Cardiac muscle cell (in vitro differentiated cells and primary cell): ENCODE measurements around the gene RCAN3. TPM values are rescaled to one million over a fixed set of nuclear protein-coding genes. Genes with fewer than 3 reads are reported as not detected.

ENCODE experiments used
- DNase-seq, 2 donors: peaks; one replicate each; pipeline versions ENCODE4 v3.0.0 to v3.0.0-alpha.2; 2010 to 2017; ENCODE audit warnings: low read depth in 1 of 2, low spot score in 1 of 2
- H3K27ac ChIP-seq: fragments of 200-600 bp; sonication (generic); 2 replicates; pipeline ENCODE4 v1.5.1; 2016
- H3K27me3 ChIP-seq: fragments of 200-600 bp; sonication (generic); 2 replicates; pipeline ENCODE4 v1.6.0; 2016; ENCODE audit warnings: control low read depth
- H3K36me3 ChIP-seq: fragments of 200-600 bp; sonication (generic); 2 replicates; pipeline ENCODE4 v1.5.1; 2016; ENCODE audit warnings: control low read depth
- H3K4me1 ChIP-seq: fragments of 200-600 bp; sonication (generic); 2 replicates; pipeline ENCODE4 v1.8.1; 2017; ENCODE audit warnings: low read depth, mild to moderate bottlenecking, mixed run types
- H3K4me3 ChIP-seq: fragments of 200-600 bp; sonication (generic); 2 replicates; pipeline ENCODE4 v1.5.1; 2016; ENCODE audit warnings: mild to moderate bottlenecking
- H3K9me3 ChIP-seq: fragments of 200-600 bp; sonication (generic); 2 replicates; pipeline ENCODE4 v1.5.1; 2017; ENCODE audit warnings: low read depth, mild to moderate bottlenecking, control low read depth
- polyA plus RNA-seq: library from polyadenylated mRNA; unstranded; fragments of >200 nt; fragmentation: Nextera tagmentation; extraction: Ambion mirVana; gene quantifications from 2 replicates; pipeline ENCODE4 v1.2.1, GENCODE V29; 2016
- total RNA-seq: library from RNA; depleted of rRNA; stranded (reverse); fragments of >200 nt; gene quantifications from 2 replicates; pipeline ENCODE4 v1.2.3, GENCODE V29; 2016
- TF ChIP-seq, protein P1 (sequence below): IDR thresholded peaks from 2 replicates; pipeline ENCODE4 v1.5.1; 2012; ENCODE audit warnings: low read depth, mild to moderate bottlenecking, low read length

RCAN3 gene
- total and polyA plus RNA-seq, 2 experiments from 2014 or later: 6.4 to 8.4 TPM

GRCh38 chr1:24540906-24541710 lies 38.5 kb downstream of the RCAN3 start:
- Histone ChIP-seq H3K9me3 (no peaks in the 10 kb centered on the region), H3K4me1 (peaks cover 12% of the 10 kb centered on the region), H3K27me3 (no peaks in the 10 kb centered on the region), H3K27ac (no peak overlapping the region), H3K4me3 (no peak overlapping the region), H3K36me3 (no peaks in the 10 kb centered on the region)
- DNase-seq: peak in 1 of 2 donors; percentile 65
- TF ChIP-seq, protein P1, sequence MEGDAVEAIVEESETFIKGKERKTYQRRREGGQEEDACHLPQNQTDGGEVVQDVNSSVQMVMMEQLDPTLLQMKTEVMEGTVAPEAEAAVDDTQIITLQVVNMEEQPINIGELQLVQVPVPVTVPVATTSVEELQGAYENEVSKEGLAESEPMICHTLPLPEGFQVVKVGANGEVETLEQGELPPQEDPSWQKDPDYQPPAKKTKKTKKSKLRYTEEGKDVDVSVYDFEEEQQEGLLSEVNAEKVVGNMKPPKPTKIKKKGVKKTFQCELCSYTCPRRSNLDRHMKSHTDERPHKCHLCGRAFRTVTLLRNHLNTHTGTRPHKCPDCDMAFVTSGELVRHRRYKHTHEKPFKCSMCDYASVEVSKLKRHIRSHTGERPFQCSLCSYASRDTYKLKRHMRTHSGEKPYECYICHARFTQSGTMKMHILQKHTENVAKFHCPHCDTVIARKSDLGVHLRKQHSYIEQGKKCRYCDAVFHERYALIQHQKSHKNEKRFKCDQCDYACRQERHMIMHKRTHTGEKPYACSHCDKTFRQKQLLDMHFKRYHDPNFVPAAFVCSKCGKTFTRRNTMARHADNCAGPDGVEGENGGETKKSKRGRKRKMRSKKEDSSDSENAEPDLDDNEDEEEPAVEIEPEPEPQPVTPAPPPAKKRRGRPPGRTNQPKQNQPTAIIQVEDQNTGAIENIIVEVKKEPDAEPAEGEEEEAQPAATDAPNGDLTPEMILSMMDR: no peak

- Histone ChIP-seq H3K27me3 (no peaks in the 10 kb centered on the region), H3K9me3 (no peaks in the 10 kb centered on the region), H3K27ac (no peak overlapping the region), H3K36me3 (no peaks in the 10 kb centered on the region), H3K4me3 (no peak overlapping the region), H3K4me1 (peaks cover 5% of the 10 kb centered on the region)
- no peak for DNase-seq
- TF ChIP-seq, protein P1: peak; percentile 56
These were observed 39.2 kb downstream of the RCAN3 start for GRCh38 chr1:24541711-24542346.

DNA sequence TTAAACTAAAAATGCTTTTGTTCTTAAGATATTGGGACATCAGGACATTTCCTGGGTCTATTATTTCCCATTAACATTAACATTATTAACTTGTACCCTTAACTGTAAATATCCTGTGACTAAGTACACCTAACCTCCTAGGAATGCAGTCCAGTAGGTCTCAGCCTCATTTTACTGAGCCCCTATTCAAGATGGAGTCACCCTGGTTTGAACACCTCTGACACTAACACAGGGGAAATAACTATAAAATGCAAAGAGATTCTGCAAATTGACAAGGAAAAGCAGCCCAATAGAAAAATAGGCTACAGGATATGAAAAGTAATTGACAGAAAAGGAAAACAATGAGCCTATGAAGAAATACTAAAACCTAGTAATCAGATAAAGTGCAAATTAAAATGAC lies 41.6 kb downstream of the RCAN3 start:
- TF ChIP-seq, protein P1: no peak
- no peak for DNase-seq
- H3K9me3 ChIP-seq: no peaks in the 10 kb centered on the region
- H3K27ac ChIP-seq: no peak overlapping the region
- no peak overlapping the region for H3K4me3 ChIP-seq
- peaks cover 5% of the 10 kb centered on the region for H3K4me1 ChIP-seq
- no peaks in the 10 kb centered on the region for H3K36me3 ChIP-seq
- no peaks in the 10 kb centered on the region for H3K27me3 ChIP-seq

GRCh38 chr1:24545662-24546061 lies 43.0 kb downstream of the RCAN3 start:
- TF ChIP-seq, protein P1: no peak

DNA sequence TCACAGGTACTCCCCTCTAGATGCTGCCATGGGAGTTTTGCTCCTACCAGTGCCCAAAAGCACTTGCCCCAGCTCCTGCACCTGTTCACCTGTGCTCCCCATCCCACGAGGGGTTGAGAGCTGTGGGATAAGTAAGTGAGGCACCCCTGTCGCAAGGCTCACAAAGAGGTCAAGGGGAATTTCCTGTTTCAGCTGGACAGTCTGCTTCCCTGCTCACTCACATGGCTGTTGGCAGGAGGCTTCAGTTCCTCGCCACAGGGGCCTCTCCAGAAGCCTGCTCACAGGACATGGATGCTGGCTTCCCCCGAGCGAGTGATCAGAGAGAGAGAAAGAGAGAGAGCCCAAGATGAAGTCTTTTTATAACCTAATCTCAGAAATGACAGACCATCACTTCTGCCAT lies 44.6 kb downstream of the RCAN3 start:
- H3K27ac ChIP-seq: no peak overlapping the region
- no peaks in the 10 kb centered on the region for H3K27me3 ChIP-seq
- DNase-seq: no peak
- H3K4me3 ChIP-seq: no peak overlapping the region
- H3K4me1 ChIP-seq: peaks cover 10% of the 10 kb centered on the region
- no peaks in the 10 kb centered on the region for H3K9me3 ChIP-seq
- H3K36me3 ChIP-seq: no peaks in the 10 kb centered on the region
- TF ChIP-seq, protein P1: no peak

More at GRCh38 chr1:24545662-24546061, 43.0 kb downstream of the RCAN3 start:
- H3K4me3 ChIP-seq: no peak overlapping the region
- no peak overlapping the region for H3K27ac ChIP-seq
- peaks cover 5% of the 10 kb centered on the region for H3K4me1 ChIP-seq
- no peaks in the 10 kb centered on the region for H3K27me3 ChIP-seq
- no peak for DNase-seq
- H3K36me3 ChIP-seq: no peaks in the 10 kb centered on the region
- H3K9me3 ChIP-seq: no peaks in the 10 kb centered on the region
